Loucy (cell line): ENCODE measurements around the gene MOV10.

Experiments
- H2AFZ ChIP-seq: fragments of 200-600 bp; sonication (generic); 2 replicates; pipeline ENCODE4 v1.6.0; 2016; ENCODE audit warnings: antibody characterized with exemption, mild to moderate bottlenecking, low read length, moderate library complexity
- H3F3A ChIP-seq: fragments of 200-600 bp; 2 replicates; pipeline ENCODE4 v1.6.0; 2016; ENCODE audit warnings: antibody characterized with exemption, low read depth, mild to moderate bottlenecking
- H3K27me3 ChIP-seq: fragments of 200-600 bp; sonication (generic); 2 replicates; pipeline ENCODE4 v1.6.1; 2014; ENCODE audit warnings: low read length, mild to moderate bottlenecking; ENCODE audit not compliant: insufficient read depth, poor library complexity, severe bottlenecking
- H3K36me3 ChIP-seq: fragments of 200-600 bp; sonication (generic); 2 replicates; pipeline ENCODE4 v1.6.1; 2016; ENCODE audit warnings: low read length; ENCODE audit not compliant: insufficient read depth
- H3K4me1 ChIP-seq: fragments of 200-600 bp; sonication (generic); 2 replicates; pipeline ENCODE4 v1.5.1; 2014; ENCODE audit warnings: low read length, mild to moderate bottlenecking; ENCODE audit not compliant: insufficient read depth, poor library complexity, severe bottlenecking
- H3K4me2 ChIP-seq: fragments of 200-600 bp; sonication (generic); 2 replicates; pipeline ENCODE4 v1.6.0; 2014; ENCODE audit warnings: antibody characterized with exemption, low read length, low read depth, mild to moderate bottlenecking; ENCODE audit not compliant: poor library complexity, severe bottlenecking
- H3K4me3 ChIP-seq: fragments of 200-600 bp; sonication (generic); 2 replicates; pipeline ENCODE4 v1.5.1; 2014; ENCODE audit warnings: low read length, mild to moderate bottlenecking, mixed read lengths; ENCODE audit not compliant: poor library complexity, severe bottlenecking
- H3K79me2 ChIP-seq: fragments of 200-600 bp; sonication (generic); 2 replicates; pipeline ENCODE4 v1.6.1; 2014; ENCODE audit warnings: low read length; ENCODE audit not compliant: insufficient read depth
- H3K9ac ChIP-seq: fragments of 200-600 bp; sonication (generic); 2 replicates; pipeline ENCODE4 v1.6.0; 2014; ENCODE audit warnings: mild to moderate bottlenecking, low read depth, low read length, moderate library complexity; ENCODE audit not compliant: poor library complexity, severe bottlenecking
- H3K9me2 ChIP-seq: fragments of 200-600 bp; sonication (generic); replicated peaks from 2 replicates; pipeline ENCODE4 v1.6.1; 2016; ENCODE audit warnings: low read depth, low read length, mixed read lengths
- H3K9me3 ChIP-seq: fragments of 200-600 bp; sonication (generic); 2 replicates; pipeline ENCODE4 v1.6.1; 2014; ENCODE audit warnings: mild to moderate bottlenecking, antibody characterized with exemption, low read length, low read depth; ENCODE audit not compliant: insufficient read depth
- H4K20me1 ChIP-seq: fragments of 200-600 bp; sonication (generic); 2 replicates; pipeline ENCODE4 v1.6.0; 2014; ENCODE audit warnings: antibody characterized with exemption, low read length, mild to moderate bottlenecking; ENCODE audit not compliant: insufficient read depth, poor library complexity, severe bottlenecking
- CTCF ChIP-seq: fragments of 200-600 bp; sonication (generic); conservative IDR thresholded peaks from 2 replicates; pipeline ENCODE4 v1.5.1; 2014; ENCODE audit warnings: mild to moderate bottlenecking, antibody characterized with exemption, low read length
- EZH2phosphoT487 ChIP-seq: fragments of 200-600 bp; IDR thresholded peaks from 2 replicates; pipeline ENCODE4 v1.6.1; 2018; ENCODE audit warnings: antibody characterized with exemption, mild to moderate bottlenecking, moderate library complexity, borderline replicate concordance

The MOV10 gene

GRCh38 chr1:112626887-112627286 is 47.6 kb upstream of the MOV10 start:
- Histone ChIP-seq H4K20me1 (peaks cover 88% of the 10 kb centered on the region), H3K9me2 (no peaks in the 10 kb centered on the region), H3F3A (no peaks in the 10 kb centered on the region), H3K4me2 (peak overlapping the region; percentile 40), H3K4me1 (peaks cover 57% of the 10 kb centered on the region), H3K27me3 (no peaks in the 10 kb centered on the region), H3K36me3 (peaks cover 5% of the 10 kb centered on the region; the same call in 1 of the 2 replicates), H2AFZ (no peak overlapping the region), H3K9me3 (no peaks in the 10 kb centered on the region), H3K79me2 (peaks cover 100% of the 10 kb centered on the region), H3K4me3 (no peak overlapping the region), H3K9ac (no peak overlapping the region)
- TF ChIP-seq CTCF: no peak
- TF ChIP-seq EZH2phosphoT487: no peak

- TF ChIP-seq EZH2phosphoT487 (no peak), CTCF (no peak)
- Histone ChIP-seq H3K4me1 (peaks cover 61% of the 10 kb centered on the region), H3K4me3 (peak overlapping the region; percentile 20), H3K79me2 (peaks cover 100% of the 10 kb centered on the region), H2AFZ (no peak overlapping the region), H3K9me2 (no peaks in the 10 kb centered on the region), H3K4me2 (peak overlapping the region; percentile 28), H3F3A (no peaks in the 10 kb centered on the region), H3K9me3 (no peaks in the 10 kb centered on the region), H3K27me3 (no peaks in the 10 kb centered on the region), H4K20me1 (peaks cover 90% of the 10 kb centered on the region), H3K9ac (no peak overlapping the region), H3K36me3 (peaks cover 5% of the 10 kb centered on the region; the same call in 1 of the 2 replicates)
Measured at GRCh38 chr1:112628516-112628915, 45.9 kb upstream of the MOV10 start.

- no peak for TF ChIP-seq CTCF
- TF ChIP-seq EZH2phosphoT487: no peak
- H3K9me2 ChIP-seq: no peaks in the 10 kb centered on the region
- peaks cover 5% of the 10 kb centered on the region; the same call in 1 of the 2 replicates for H3K36me3 ChIP-seq
- H2AFZ ChIP-seq: no peak overlapping the region
- H3K4me1 ChIP-seq: peaks cover 61% of the 10 kb centered on the region
- H3K4me2 ChIP-seq: peak overlapping the region; percentile 28
- peak overlapping the region; percentile 20 for H3K4me3 ChIP-seq
- H4K20me1 ChIP-seq: peaks cover 94% of the 10 kb centered on the region
- no peaks in the 10 kb centered on the region for H3K9me3 ChIP-seq
- no peaks in the 10 kb centered on the region for H3F3A ChIP-seq
- H3K79me2 ChIP-seq: peaks cover 100% of the 10 kb centered on the region
- H3K27me3 ChIP-seq: no peaks in the 10 kb centered on the region
- H3K9ac ChIP-seq: no peak overlapping the region
Measured at GRCh38 chr1:112629256-112629655, 45.2 kb upstream of the MOV10 start.
